Testis (tissue), 2 donors: ENCODE results near the gene CDC20.
A peak's percentile ranks its signal among the peaks of the same experiment; 100 is the strongest.

Experiments used
- CTCF ChIP-seq, 3 experiments: fragments of 450-650 bp in 2 of 3; fragments of 200-600 bp in 1 of 3; sonication (generic) in 1 of 3; IDR thresholded peaks; one replicate each; pipeline ENCODE4 v1.5.1; 2016 to 2019; ENCODE audit warnings: antibody characterized with exemption in 3 of 3, mild to moderate bottlenecking in 2 of 3, moderate library complexity in 1 of 3
- POLR2A ChIP-seq: fragments of 450-650 bp; IDR thresholded peaks from one replicate; pipeline ENCODE4 v1.6.1; 2017; ENCODE audit warnings: antibody characterized with exemption, mild to moderate bottlenecking, moderate library complexity

DNA sequence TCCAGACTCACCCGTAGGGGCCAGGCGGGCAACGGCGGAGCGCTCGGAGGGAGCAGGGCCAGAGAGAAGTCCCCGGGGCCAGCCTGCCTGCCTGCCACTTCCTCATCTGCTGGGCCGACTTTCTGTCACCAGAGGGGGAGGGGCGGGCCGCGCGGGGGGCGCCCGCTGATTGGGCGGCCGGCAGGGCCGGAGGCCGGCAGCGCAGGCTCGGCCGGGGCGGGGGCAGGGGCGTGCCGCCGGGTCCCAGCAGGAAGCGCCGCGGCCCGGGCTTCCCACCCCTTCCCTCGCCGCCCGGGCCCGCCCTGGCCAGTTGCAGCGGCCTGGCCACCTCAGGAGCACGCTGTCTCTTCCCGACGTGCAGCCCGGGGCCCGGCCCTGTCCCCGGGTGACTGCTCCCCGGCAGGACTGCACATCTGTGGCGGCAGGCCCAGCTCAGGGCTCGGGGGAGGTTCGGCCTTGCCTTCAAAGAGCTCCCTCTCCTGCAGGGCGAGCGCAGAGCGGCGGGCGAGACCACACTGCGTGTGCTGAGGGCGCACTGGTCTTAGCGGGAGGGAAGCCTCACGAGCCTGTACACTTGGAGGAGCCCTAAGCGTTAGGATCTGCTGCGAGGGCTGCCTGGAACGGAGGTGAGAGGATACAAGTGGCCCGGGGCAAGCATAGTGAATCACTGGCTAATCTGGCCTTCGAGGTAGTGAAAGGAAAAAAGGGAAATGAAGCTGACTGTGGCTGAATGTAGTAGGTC lies 9.3 kb downstream of the CDC20 start, which contains the start of gene ELOVL1:
- TF ChIP-seq POLR2A (no peak), CTCF (IDR thresholded peaks at IDR 0.05) (peak in 1 of 3 experiments; percentile 14)
